ENCODE data around the gene TNS3.

GRCh38 chr7:47331179-47331565 lies 250.7 kb downstream of the TNS3 start:
- no peak for TF ChIP-seq FOSL2 (IDR thresholded peaks at IDR 0.05; ENCODE audit: borderline replicate concordance, low read depth)
- TF ChIP-seq, protein P1, sequence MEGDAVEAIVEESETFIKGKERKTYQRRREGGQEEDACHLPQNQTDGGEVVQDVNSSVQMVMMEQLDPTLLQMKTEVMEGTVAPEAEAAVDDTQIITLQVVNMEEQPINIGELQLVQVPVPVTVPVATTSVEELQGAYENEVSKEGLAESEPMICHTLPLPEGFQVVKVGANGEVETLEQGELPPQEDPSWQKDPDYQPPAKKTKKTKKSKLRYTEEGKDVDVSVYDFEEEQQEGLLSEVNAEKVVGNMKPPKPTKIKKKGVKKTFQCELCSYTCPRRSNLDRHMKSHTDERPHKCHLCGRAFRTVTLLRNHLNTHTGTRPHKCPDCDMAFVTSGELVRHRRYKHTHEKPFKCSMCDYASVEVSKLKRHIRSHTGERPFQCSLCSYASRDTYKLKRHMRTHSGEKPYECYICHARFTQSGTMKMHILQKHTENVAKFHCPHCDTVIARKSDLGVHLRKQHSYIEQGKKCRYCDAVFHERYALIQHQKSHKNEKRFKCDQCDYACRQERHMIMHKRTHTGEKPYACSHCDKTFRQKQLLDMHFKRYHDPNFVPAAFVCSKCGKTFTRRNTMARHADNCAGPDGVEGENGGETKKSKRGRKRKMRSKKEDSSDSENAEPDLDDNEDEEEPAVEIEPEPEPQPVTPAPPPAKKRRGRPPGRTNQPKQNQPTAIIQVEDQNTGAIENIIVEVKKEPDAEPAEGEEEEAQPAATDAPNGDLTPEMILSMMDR (IDR thresholded peaks at IDR 0.05), result no peak
- no peak for TF ChIP-seq TAF1 (IDR thresholded peaks at IDR 0.05; ENCODE audit: borderline replicate concordance, low read depth, low read length)

Data from SK-N-SH (cell line).